Stimulated activated CD8-positive, alpha-beta memory T cell treated with anti-CD3 and anti-CD28 coated beads, Interleukin-4, amount 100 ng/mL, for 4 hours (primary cell): Measurements from ENCODE around the gene HLTF.
A peak's percentile ranks its signal among the peaks of the same experiment; 100 is the strongest.
"Not testable (repeated sequence)": the region's sequence is repeated elsewhere in the genome, so short reads cannot be mapped to it uniquely, and the experiment has no call there.

Source experiments
- DNase-seq, 2 donors: peaks; one replicate each; pipeline ENCODE4 v3.0.0-alpha.2; 2020; ENCODE audit warnings: low read depth in 2 of 2, low spot score in 1 of 2

The HLTF gene

GRCh38 chr3:148992635-148993255 is 93.6 kb downstream of the HLTF start:
- no peak for DNase-seq

GRCh38 chr3:148992027-148992634 is 94.2 kb downstream of the HLTF start:
- DNase-seq, result no peak

- DNase-seq, result peak; percentile 53 to 66
Observed at GRCh38 chr3:148991219-148992026, 94.9 kb downstream of the HLTF start, which contains the start of gene GYG1. Gene GYG1 (plus strand): TSS chr3:148991540. CDS start chr3:148991641, 101 bp downstream.

GRCh38 chr3:148990236-148990635 is 96.1 kb downstream of the HLTF start:
- DNase-seq, result no peak

- not testable (repeated sequence) for DNase-seq
Observed at GRCh38 chr3:148987551-148987950, 98.8 kb downstream of the HLTF start.

- DNase-seq, result no peak
Observed at GRCh38 chr3:148981273-148981672, 105.1 kb downstream of the HLTF start.
